Measurements from ENCODE around the gene IPO5. TPM values are rescaled to one million over a fixed set of nuclear protein-coding genes. Genes with fewer than 3 reads are reported as not detected.
"Not testable (repeated sequence)": the region's sequence is repeated elsewhere in the genome, so short reads cannot be mapped to it uniquely, and the experiment has no call there.

Gene IPO5
- total RNA-seq, 4 donors from 2014 or later, result 104 to 212 (median 147) TPM

- no peaks in the 10 kb centered on the region for H3K27me3 ChIP-seq
- intact Hi-C loops (cut with DNase I; ENCODE audit: low total_unique reads), result no loop called here
- no peak for TF ChIP-seq POLR2A (IDR thresholded peaks at IDR 0.05)
- no peak for TF ChIP-seq CTCF (IDR thresholded peaks at IDR 0.05)
- no peaks in the 10 kb centered on the region for H3K36me3 ChIP-seq
- H3K9me3 ChIP-seq, result no peaks in the 10 kb centered on the region
- no peak for DNase-seq
- no peak overlapping the region for H3K27ac ChIP-seq
- no peak overlapping the region for H3K4me3 ChIP-seq
- no peaks in the 10 kb centered on the region for H3K4me1 ChIP-seq
Observed at GRCh38 chr13:98032168-98032567, 78.7 kb downstream of the IPO5 start.

- Histone ChIP-seq H3K4me3 (no peak overlapping the region), H3K9me3 (no peaks in the 10 kb centered on the region), H3K36me3 (no peaks in the 10 kb centered on the region), H3K27me3 (no peaks in the 10 kb centered on the region), H3K27ac (no peak overlapping the region), H3K4me1 (no peaks in the 10 kb centered on the region)
- TF ChIP-seq CTCF (IDR thresholded peaks at IDR 0.05), result peak; percentile 15 to 44 (median 38)
- no peak for TF ChIP-seq POLR2A (IDR thresholded peaks at IDR 0.05)
- DNase-seq, result peak; percentile 23 to 25
- intact Hi-C loops (cut with DNase I; ENCODE audit: low total_unique reads), result no loop called here
Observed at GRCh38 chr13:98033277-98034247, 80.1 kb downstream of the IPO5 start.

GRCh38 chr13:98035373-98035772 lies 81.9 kb downstream of the IPO5 start:
- H3K9me3 ChIP-seq, result no peaks in the 10 kb centered on the region
- no peaks in the 10 kb centered on the region for H3K36me3 ChIP-seq
- H3K27me3 ChIP-seq, result no peaks in the 10 kb centered on the region
- no peak for DNase-seq
- no peaks in the 10 kb centered on the region for H3K4me1 ChIP-seq
- no peak overlapping the region for H3K4me3 ChIP-seq
- no peak overlapping the region for H3K27ac ChIP-seq
- no peak for TF ChIP-seq CTCF (IDR thresholded peaks at IDR 0.05)
- TF ChIP-seq POLR2A (IDR thresholded peaks at IDR 0.05), result no peak
- intact Hi-C loops (cut with DNase I; ENCODE audit: low total_unique reads), result no loop called here

- not testable (repeated sequence) for H3K9me3 ChIP-seq
Observed at GRCh38 chr13:98036564-98037302, 83.3 kb downstream of the IPO5 start.

GRCh38 chr13:98039261-98039660 lies 85.8 kb downstream of the IPO5 start:
- no peak overlapping the region for H3K27ac ChIP-seq
- TF ChIP-seq CTCF (IDR thresholded peaks at IDR 0.05) (no peak), POLR2A (IDR thresholded peaks at IDR 0.05) (no peak)
- intact Hi-C loops (cut with DNase I; ENCODE audit: low total_unique reads), result no loop called here
- H3K4me1 ChIP-seq, result no peaks in the 10 kb centered on the region
- H3K4me3 ChIP-seq, result no peak overlapping the region
- no peak for DNase-seq
- no peaks in the 10 kb centered on the region for H3K9me3 ChIP-seq
- H3K36me3 ChIP-seq, result no peaks in the 10 kb centered on the region
- no peaks in the 10 kb centered on the region for H3K27me3 ChIP-seq

More at GRCh38 chr13:98036564-98037302, 83.3 kb downstream of the IPO5 start:
- intact Hi-C loops (cut with DNase I; ENCODE audit: low total_unique reads); DNase-seq; H3K4me3 ChIP-seq; H3K36me3 ChIP-seq; H3K4me1 ChIP-seq; H3K27ac ChIP-seq; H3K27me3 ChIP-seq: not testable (repeated sequence)
